CD4-positive, alpha-beta memory T cell (primary cell): ENCODE results near the gene DMRT2. TPM values are rescaled to one million over a fixed set of nuclear protein-coding genes. Genes with fewer than 3 reads are reported as not detected.

Experiments used
- CTCF ChIA-PET: fragments of 350-600 bp; sonication (Branson Sonifier 250); formaldehyde crosslinking; loops from one replicate; lab custom pipeline; 2021; ENCODE audit warnings: inconsistent platforms; ENCODE audit not compliant: partially characterized antibody; lab: Charles Lee
- POLR2A ChIA-PET: fragments of 350-600 bp; sonication (Branson Sonifier 250); formaldehyde crosslinking; loops from one replicate; lab custom pipeline; 2021; ENCODE audit not compliant: partially characterized antibody; lab: Charles Lee
- DNase-seq, 5 donors: peaks; one replicate each; pipeline versions ENCODE4 v3.0.0 to v3.0.0-alpha.2; 2020 to 2022; ENCODE audit warnings: mixed read lengths in 1 of 5
- H3K27ac ChIP-seq: one replicate; pipeline ENCODE4 v1.7.0; 2013; ENCODE audit warnings: low read depth, low read length
- H3K27me3 ChIP-seq: 2 replicates; pipeline ENCODE4 v1.7.0; 2013; ENCODE audit warnings: mild to moderate bottlenecking, low read length, moderate library complexity; ENCODE audit not compliant: insufficient read depth
- H3K36me3 ChIP-seq: 2 replicates; pipeline ENCODE4 v1.7.0; 2013; ENCODE audit warnings: mild to moderate bottlenecking, low read length, moderate library complexity; ENCODE audit not compliant: insufficient read depth
- H3K4me1 ChIP-seq: 2 replicates; pipeline ENCODE4 v1.7.0; 2013; ENCODE audit warnings: mild to moderate bottlenecking, low read length, moderate library complexity; ENCODE audit not compliant: insufficient read depth
- H3K4me3 ChIP-seq, 2 donors: one replicate each; pipeline ENCODE4 v1.7.0; 2013; ENCODE audit warnings: low read length in 2 of 2, mild to moderate bottlenecking in 1 of 2
- H3K9me3 ChIP-seq, 2 donors: one replicate each; pipeline ENCODE4 v1.7.0; 2013; ENCODE audit warnings: low read length in 2 of 2, control low read depth in 1 of 2; ENCODE audit not compliant: control insufficient read depth in 1 of 2
- H3K27ac Mint-ChIP-seq, 7 donors: one replicate each; pipeline ENCODE4 v1.8.0; 2020 to 2021; ENCODE audit warnings: mixed read lengths in 7 of 7, mild to moderate bottlenecking in 6 of 7, inconsistent platforms in 3 of 7, moderate library complexity in 3 of 7
- H3K27me3 Mint-ChIP-seq, 2 donors: one replicate each; pipeline ENCODE4 v1.8.0; 2020 to 2021; ENCODE audit warnings: mixed read lengths in 2 of 2
- H3K36me3 Mint-ChIP-seq, 2 donors: one replicate each; pipeline ENCODE4 v1.8.0; 2020 to 2021; ENCODE audit warnings: mixed read lengths in 2 of 2, inconsistent platforms in 1 of 2, mild to moderate bottlenecking in 1 of 2
- H3K4me1 Mint-ChIP-seq, 4 donors: one replicate each; pipeline ENCODE4 v1.8.0; 2020 to 2021; ENCODE audit warnings: mixed read lengths in 4 of 4, mild to moderate bottlenecking in 1 of 4
- H3K4me3 Mint-ChIP-seq, 8 donors: one replicate each; pipeline ENCODE4 v1.8.0; 2020 to 2021; ENCODE audit warnings: mixed read lengths in 8 of 8, mild to moderate bottlenecking in 7 of 8, moderate library complexity in 6 of 8, inconsistent platforms in 3 of 8
- H3K9me3 Mint-ChIP-seq, 8 donors: one replicate each; pipeline ENCODE4 v1.8.0; 2020 to 2021; ENCODE audit warnings: mixed read lengths in 8 of 8, mild to moderate bottlenecking in 5 of 8, inconsistent platforms in 3 of 8, moderate library complexity in 1 of 8
- intact Hi-C: fragments of 100-400 bp; cut with micrococcal nuclease; formaldehyde crosslinking; loops from one replicate; pipeline ENCODE4 v1.15.1; 2023
- polyA plus RNA-seq, 2 donors: library from polyadenylated mRNA; unstranded; fragments of 300-500 nt; fragmentation: Illumina TruSeq; gene quantifications; one replicate each; pipeline ENCODE4 v1.2.3, GENCODE V29; 2021
- total RNA-seq, 2 experiments: library from RNA; stranded (reverse); gene quantifications; one replicate each; pipeline ENCODE4 v1.2.3, GENCODE V29; 2021

The DMRT2 gene
- total and polyA plus RNA-seq, 4 experiments from 2014 or later: 0.08 to 0.23 TPM; not detected in 2

DNA sequence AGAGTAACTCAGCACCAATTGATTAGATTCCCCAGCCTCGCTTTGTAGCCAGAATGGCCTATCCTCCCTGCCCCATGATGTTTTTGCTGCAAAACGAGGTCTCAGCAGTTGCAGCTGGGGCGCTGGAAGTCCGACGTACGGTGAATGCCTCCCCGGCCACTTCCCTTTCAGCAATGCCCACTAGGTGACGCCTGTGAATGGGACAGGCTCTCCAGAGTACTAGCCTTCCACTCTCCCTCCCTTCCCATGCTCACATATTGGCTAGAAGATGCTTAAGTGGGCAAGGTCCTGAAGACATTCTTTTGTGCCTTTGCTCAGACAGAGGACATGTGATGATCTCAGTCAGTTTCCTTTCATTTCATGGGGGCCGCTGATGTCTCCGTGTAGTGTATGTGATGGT lies 50.8 kb downstream of the DMRT2 start:
- no peak overlapping the region for H3K4me3 ChIP-seq
- H3K9me3 ChIP-seq: no peaks in the 10 kb centered on the region
- Mint-ChIP-seq H3K27ac (no peak overlapping the region), H3K4me1 (peaks cover 0 to 1% (median under 1%) of the 10 kb centered on the region in 4 donors), H3K27me3 (peaks cover 2 to 17% of the 10 kb centered on the region in 2 donors), H3K4me3 (no peak overlapping the region), H3K9me3 (peaks cover 0 to 9% (median 3%) of the 10 kb centered on the region in 8 donors), H3K36me3 (no peaks in the 10 kb centered on the region)
- ChIA-PET CTCF (no interaction called here), POLR2A (no interaction called here)
- no peaks in the 10 kb centered on the region for H3K4me1 ChIP-seq
- DNase-seq: no peak
- intact Hi-C loops: no loop called here
- H3K36me3 ChIP-seq: no peaks in the 10 kb centered on the region
- no peaks in the 10 kb centered on the region for H3K27me3 ChIP-seq
- no peak overlapping the region for H3K27ac ChIP-seq

DNA sequence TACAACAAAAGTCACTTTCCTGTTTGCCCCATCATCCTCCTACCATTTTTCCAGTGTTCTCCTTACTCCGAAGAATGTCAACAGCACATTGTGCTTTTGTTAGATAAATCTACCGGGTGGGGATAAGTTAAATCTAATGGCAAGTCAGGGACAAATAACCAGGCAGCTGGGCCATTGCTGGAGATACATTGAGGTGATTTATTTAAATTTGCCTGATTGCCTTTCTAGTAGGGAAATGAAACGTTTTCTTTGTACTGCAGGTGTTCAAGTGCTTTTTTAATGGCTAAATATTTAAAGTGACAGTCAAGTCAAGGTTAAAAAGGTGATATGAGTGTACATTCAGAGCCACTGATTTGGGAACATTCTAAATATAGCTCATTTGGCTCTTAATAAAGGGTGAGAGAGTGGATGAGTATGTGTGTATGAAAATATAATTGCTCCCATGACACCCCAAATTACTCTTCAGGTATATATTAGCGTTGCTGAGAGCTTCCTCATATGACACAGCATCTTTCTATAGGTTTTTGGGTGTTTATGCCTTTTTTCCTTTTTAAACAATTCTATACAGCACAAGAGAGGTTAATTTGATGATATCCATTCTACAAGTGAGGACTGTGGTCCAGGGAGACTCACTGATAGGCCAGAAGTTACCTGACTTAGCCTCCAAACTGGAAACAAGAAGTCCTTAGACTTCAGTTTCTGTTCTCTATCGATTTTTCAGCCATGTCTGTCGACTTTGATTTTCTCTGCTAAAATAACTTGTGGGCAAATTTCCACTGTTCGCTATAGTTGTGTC lies 51.9 kb downstream of the DMRT2 start:
- Histone ChIP-seq H3K4me3 (no peak overlapping the region), H3K27ac (no peak overlapping the region), H3K4me1 (no peaks in the 10 kb centered on the region), H3K36me3 (no peaks in the 10 kb centered on the region), H3K27me3 (no peaks in the 10 kb centered on the region), H3K9me3 (no peaks in the 10 kb centered on the region)
- no peak overlapping the region for H3K27ac Mint-ChIP-seq
- intact Hi-C loops: no loop called here
- peaks cover 0 to 11% (median 6%) of the 10 kb centered on the region in 8 donors for H3K9me3 Mint-ChIP-seq
- peaks cover 2 to 8% of the 10 kb centered on the region in 2 donors for H3K27me3 Mint-ChIP-seq
- no peak for DNase-seq
- ChIA-PET CTCF (no interaction called here), POLR2A (no interaction called here)
- no peaks in the 10 kb centered on the region for H3K36me3 Mint-ChIP-seq
- H3K4me1 Mint-ChIP-seq: peaks cover 0 to 1% (median under 1%) of the 10 kb centered on the region in 4 donors
- H3K4me3 Mint-ChIP-seq: no peak overlapping the region

DNA sequence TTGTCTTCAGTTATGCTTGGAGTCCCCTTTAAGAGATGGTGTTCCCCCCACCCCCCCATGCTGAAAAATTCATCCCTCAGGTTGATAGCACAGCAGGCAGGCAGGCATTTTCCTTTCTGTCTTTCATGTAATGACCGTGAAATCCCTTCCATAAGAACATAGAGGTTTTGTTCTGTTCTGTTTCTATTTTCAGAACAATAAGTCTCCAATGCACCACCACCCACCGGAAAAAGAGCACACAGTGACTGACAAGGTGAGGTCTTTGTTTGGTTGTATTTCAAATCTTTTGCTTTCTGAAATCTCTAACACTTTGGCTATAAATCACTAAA lies 52.4 kb downstream of the DMRT2 start:
- no peak overlapping the region for H3K27ac ChIP-seq
- CTCF ChIA-PET: no interaction called here
- intact Hi-C loops: no loop called here
- H3K27me3 ChIP-seq: no peaks in the 10 kb centered on the region
- Mint-ChIP-seq H3K4me1 (peaks cover 0 to 1% (median under 1%) of the 10 kb centered on the region in 4 donors), H3K36me3 (no peaks in the 10 kb centered on the region), H3K27me3 (peaks cover 2 to 8% of the 10 kb centered on the region in 2 donors), H3K27ac (no peak overlapping the region), H3K9me3 (peaks cover 2 to 13% (median 7%) of the 10 kb centered on the region in 8 donors), H3K4me3 (no peak overlapping the region)
- no peaks in the 10 kb centered on the region for H3K36me3 ChIP-seq
- no peaks in the 10 kb centered on the region for H3K4me1 ChIP-seq
- no peak for DNase-seq
- no peak overlapping the region for H3K4me3 ChIP-seq
- POLR2A ChIA-PET: no interaction called here
- no peaks in the 10 kb centered on the region for H3K9me3 ChIP-seq

Other genes with a start within 250 kb of the DMRT2 start
- not detected for gene DMRT1, start 208.7 kb upstream of the DMRT2 start, total RNA-seq
- gene DMRT1, start 208.7 kb upstream of the DMRT2 start, polyA plus RNA-seq: not detected
- not detected for gene DMRT3, start 73.7 kb upstream of the DMRT2 start, total RNA-seq
- gene DMRT3, start 73.7 kb upstream of the DMRT2 start, polyA plus RNA-seq: not detected